Thoracic aorta (tissue), 2 donors: ENCODE results near the gene PRKCA. TPM values are rescaled to one million over a fixed set of nuclear protein-coding genes. Genes with fewer than 3 reads are reported as not detected.

Source experiments
- ATAC-seq: fragments of 150-250 bp; one replicate; pipeline ENCODE4 v1.8.0; 2017; ENCODE audit warnings: low read depth; ENCODE audit not compliant: insufficient number of reproducible peaks, low FRiP score
- DNase-seq: peaks from one replicate; pipeline ENCODE4 v3.0.0-alpha.2; 2020; ENCODE audit warnings: low spot score
- H3K27ac ChIP-seq, 2 donors: fragments of 200-600 bp; sonication (generic); 1 replicate in 1 of 2; 2 replicates in 1 of 2; pipeline ENCODE4 v1.5.1; 2016; ENCODE audit warnings: mild to moderate bottlenecking in 2 of 2, moderate library complexity in 2 of 2
- H3K27me3 ChIP-seq: fragments of 200-600 bp; sonication (generic); replicated peaks from 2 replicates; pipeline ENCODE4 v1.6.0; 2016; ENCODE audit warnings: mild to moderate bottlenecking; ENCODE audit not compliant: insufficient read depth
- H3K36me3 ChIP-seq: fragments of 200-600 bp; sonication (generic); one replicate; pipeline ENCODE4 v1.5.1; 2016
- H3K4me1 ChIP-seq, 2 donors: fragments of 200-600 bp; sonication (generic); 1 replicate in 1 of 2; 2 replicates in 1 of 2; pipeline versions ENCODE4 v1.5.1 to v1.6.0; 2016; ENCODE audit warnings: low read depth in 2 of 2, mild to moderate bottlenecking in 1 of 2; ENCODE audit not compliant: control insufficient read depth in 1 of 2
- H3K4me3 ChIP-seq: fragments of 200-600 bp; sonication (generic); 2 replicates; pipeline ENCODE4 v1.5.1; 2016; ENCODE audit warnings: mild to moderate bottlenecking
- H3K9me3 ChIP-seq: fragments of 200-600 bp; sonication (generic); 2 replicates; pipeline ENCODE4 v1.5.1; 2016
- total RNA-seq, 2 donors: library from RNA; depleted of rRNA; stranded (reverse); fragments of >200 nt; gene quantifications; one replicate each; pipeline versions ENCODE4 v1.1.0 to v1.2.3, GENCODE V29; 2016
- TF ChIP-seq, protein P1 (sequence below): fragments of 200-600 bp; sonication (generic); IDR thresholded peaks from one replicate; pipeline ENCODE4 v1.5.1; 2019; ENCODE audit warnings: antibody characterized with exemption

The PRKCA gene
- total RNA-seq, 2 donors from 2014 or later = 9.1 to 11.6 TPM

DNA sequence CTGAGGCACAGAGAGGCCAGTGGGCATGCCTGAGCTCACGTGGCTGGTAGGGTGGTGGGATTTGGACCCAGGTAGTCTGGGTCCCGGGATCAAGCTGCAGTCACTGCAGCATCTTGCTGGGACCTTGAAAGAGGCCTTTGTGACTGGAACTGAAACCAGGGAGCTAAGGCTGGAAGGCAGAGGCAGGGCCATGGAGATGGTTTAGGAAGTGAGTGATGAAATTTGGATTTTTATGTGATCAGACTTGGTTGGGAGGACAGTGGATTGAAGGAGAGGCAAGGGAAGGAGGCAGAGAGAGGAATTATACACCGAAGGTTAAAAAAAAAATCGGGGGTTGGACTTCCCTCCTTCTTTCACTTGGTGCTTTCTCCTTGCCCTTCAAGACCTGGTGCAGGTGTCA lies 277.1 kb downstream of the PRKCA start:
- peaks cover 15 to 23% of the 10 kb centered on the region in 2 donors for H3K4me1 ChIP-seq
- H3K36me3 ChIP-seq = no peaks in the 10 kb centered on the region
- TF ChIP-seq, protein P1, sequence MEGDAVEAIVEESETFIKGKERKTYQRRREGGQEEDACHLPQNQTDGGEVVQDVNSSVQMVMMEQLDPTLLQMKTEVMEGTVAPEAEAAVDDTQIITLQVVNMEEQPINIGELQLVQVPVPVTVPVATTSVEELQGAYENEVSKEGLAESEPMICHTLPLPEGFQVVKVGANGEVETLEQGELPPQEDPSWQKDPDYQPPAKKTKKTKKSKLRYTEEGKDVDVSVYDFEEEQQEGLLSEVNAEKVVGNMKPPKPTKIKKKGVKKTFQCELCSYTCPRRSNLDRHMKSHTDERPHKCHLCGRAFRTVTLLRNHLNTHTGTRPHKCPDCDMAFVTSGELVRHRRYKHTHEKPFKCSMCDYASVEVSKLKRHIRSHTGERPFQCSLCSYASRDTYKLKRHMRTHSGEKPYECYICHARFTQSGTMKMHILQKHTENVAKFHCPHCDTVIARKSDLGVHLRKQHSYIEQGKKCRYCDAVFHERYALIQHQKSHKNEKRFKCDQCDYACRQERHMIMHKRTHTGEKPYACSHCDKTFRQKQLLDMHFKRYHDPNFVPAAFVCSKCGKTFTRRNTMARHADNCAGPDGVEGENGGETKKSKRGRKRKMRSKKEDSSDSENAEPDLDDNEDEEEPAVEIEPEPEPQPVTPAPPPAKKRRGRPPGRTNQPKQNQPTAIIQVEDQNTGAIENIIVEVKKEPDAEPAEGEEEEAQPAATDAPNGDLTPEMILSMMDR = no peak
- no peaks in the 10 kb centered on the region for H3K27me3 ChIP-seq
- no peak for ATAC-seq
- H3K9me3 ChIP-seq = no peaks in the 10 kb centered on the region
- no peak overlapping the region for H3K4me3 ChIP-seq
- DNase-seq = no peak
- peak overlapping the region; percentile 26 to 59 for H3K27ac ChIP-seq

DNA sequence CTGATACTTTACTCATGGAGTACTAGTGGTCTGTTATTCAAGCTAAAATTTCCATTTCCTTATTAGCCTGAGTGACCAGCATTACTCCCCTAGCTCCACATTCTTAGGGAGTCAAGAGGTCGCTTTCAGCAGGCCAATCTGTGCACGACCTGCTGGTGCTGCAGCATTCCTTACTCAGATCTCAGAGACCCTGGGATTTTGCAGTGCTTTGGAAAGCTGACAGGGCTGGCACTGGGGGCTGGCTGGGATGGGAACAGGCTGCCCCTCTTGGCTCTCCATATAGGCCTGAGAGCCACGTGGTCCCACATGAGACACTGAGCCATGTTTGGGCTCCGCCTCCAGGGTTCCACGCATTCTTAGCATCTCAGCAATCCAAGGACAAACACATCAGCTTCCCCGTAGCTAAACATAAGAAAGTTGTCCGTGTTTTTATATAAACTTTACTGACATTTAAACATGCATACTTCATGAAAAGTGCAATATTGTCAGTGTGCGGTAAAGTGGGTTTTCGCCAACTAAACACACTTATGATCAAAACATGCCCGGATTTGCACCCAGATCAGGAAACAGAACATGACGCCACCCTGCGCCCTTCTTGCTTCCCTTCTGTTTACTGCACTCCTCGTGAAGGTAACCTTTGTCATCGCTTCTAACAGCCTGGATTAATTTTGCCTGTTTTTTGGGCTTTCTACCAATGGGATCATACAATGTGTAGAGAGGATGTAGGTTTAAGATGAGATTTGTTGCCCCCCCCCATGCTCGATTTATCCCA lies 278.0 kb downstream of the PRKCA start:
- peak overlapping the region; percentile 20 for H3K4me3 ChIP-seq
- DNase-seq (no peak), ATAC-seq (no peak)
- H3K4me1 ChIP-seq = peaks cover 15 to 23% of the 10 kb centered on the region in 2 donors
- TF ChIP-seq, protein P1 = no peak
- no peaks in the 10 kb centered on the region for H3K27me3 ChIP-seq
- no peaks in the 10 kb centered on the region for H3K36me3 ChIP-seq
- no peaks in the 10 kb centered on the region for H3K9me3 ChIP-seq
- peak overlapping the region; percentile 26 to 59 for H3K27ac ChIP-seq

- Histone ChIP-seq H3K36me3 (no peaks in the 10 kb centered on the region), H3K27ac (peak overlapping the region in 1 of 2 donors; percentile 59), H3K4me1 (peaks cover 15 to 23% of the 10 kb centered on the region in 2 donors), H3K4me3 (no peak overlapping the region), H3K27me3 (no peaks in the 10 kb centered on the region), H3K9me3 (no peaks in the 10 kb centered on the region)
- ATAC-seq = no peak
- TF ChIP-seq, protein P1 = no peak
- no peak for DNase-seq
Observed at GRCh38 chr17:66580956-66581391, 278.6 kb downstream of the PRKCA start.

DNA sequence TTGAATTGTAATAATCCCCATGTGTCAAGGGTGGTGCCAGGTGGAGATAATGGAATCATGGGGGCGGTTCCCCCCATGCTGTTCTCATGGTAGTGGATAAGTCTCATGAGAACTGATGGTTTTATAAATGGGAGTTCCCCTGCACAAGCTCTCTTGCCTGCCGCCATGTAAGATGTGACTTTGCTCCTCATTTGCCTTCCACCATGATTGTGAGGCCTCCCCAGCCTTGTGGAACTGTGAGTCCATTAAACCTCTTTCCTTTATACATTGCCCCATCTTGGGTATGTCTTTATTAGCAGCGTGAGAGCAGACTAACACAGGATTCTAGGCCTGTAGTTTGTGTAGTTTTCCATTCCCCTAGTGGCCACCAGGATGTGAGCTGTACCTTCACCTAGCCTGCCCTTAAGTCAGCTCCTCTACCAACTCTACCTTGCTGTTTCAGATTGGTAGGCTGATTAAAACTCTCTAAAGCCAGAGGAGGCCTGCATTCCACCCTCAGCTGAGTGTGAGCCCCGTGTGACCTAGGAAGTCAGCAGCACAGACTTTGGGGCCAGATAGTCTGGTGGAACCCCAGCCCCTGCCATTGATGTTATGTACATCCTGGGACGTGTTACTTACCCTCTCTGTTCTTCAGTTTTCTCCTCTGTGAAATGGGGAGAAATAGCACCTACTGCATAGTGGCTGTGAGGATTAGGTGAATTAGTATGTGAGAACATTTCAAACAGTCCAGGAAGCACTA lies 280.1 kb downstream of the PRKCA start:
- no peaks in the 10 kb centered on the region for H3K27me3 ChIP-seq
- no peaks in the 10 kb centered on the region for H3K36me3 ChIP-seq
- no peak for DNase-seq
- H3K4me1 ChIP-seq = peaks cover 15 to 23% of the 10 kb centered on the region in 2 donors
- H3K9me3 ChIP-seq = no peaks in the 10 kb centered on the region
- TF ChIP-seq, protein P1 = no peak
- ATAC-seq = no peak
- no peak overlapping the region for H3K4me3 ChIP-seq
- H3K27ac ChIP-seq = no peak overlapping the region

GRCh38 chr17:66583112-66583748 lies 280.8 kb downstream of the PRKCA start:
- no peak overlapping the region for H3K4me3 ChIP-seq
- TF ChIP-seq, protein P1 = no peak
- H3K9me3 ChIP-seq = no peaks in the 10 kb centered on the region
- ATAC-seq = no peak
- H3K27me3 ChIP-seq = no peaks in the 10 kb centered on the region
- no peak overlapping the region for H3K27ac ChIP-seq
- H3K4me1 ChIP-seq = peaks cover 15 to 23% of the 10 kb centered on the region in 2 donors
- no peaks in the 10 kb centered on the region for H3K36me3 ChIP-seq
- DNase-seq = no peak
